Loucy (cell line): Measurements from ENCODE around the gene RESP18.

Source experiments
- EZH2phosphoT487 ChIP-seq: fragments of 200-600 bp; IDR thresholded peaks from 2 replicates; pipeline ENCODE4 v1.6.1; 2018; ENCODE audit warnings: antibody characterized with exemption, mild to moderate bottlenecking, moderate library complexity, borderline replicate concordance
- TF ChIP-seq, protein P1 (sequence below): fragments of 200-600 bp; sonication (generic); conservative IDR thresholded peaks from 2 replicates; pipeline ENCODE4 v1.5.1; 2014; ENCODE audit warnings: mild to moderate bottlenecking, antibody characterized with exemption, low read length

DNA sequence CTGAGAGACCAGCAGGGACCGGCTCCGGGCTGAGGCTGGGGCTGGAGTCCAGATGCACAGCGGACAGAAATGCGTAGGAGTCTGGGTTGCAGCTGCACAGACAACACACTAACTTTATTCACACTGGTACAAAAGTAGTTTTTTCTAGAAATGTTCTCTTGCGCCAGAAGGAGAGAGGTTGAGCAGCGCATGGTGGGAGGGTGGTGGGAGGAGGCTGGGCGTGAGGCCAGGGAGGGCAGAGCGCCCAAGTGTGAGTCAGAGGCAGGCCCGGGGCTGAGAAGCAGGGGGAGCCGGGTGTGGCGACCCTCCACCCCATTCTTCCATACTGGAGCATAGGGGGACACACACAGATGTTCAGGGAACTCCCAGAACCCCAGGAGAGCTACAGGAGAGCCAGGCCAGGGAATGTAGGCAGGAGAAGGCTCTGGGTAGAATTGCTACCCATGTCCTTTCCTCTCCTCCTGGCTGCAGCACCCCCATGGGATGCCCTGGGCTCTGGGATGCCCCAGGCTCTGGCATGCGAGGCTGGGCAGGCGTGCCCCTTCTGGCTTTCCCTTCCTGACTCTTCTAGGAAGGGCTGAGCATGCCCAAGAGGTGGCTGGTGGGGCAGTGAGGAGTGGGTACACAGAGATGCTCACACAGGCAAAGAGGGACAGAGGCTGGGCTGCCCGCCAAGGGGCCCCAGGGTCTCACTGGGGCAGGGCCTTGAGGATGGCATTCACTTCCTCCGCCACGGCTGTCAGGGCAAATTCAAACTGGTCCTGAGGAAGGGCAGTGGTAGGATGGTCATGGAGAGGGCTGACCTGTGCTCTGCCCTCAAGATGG is 42.8 kb downstream of the RESP18 start:
- TF ChIP-seq, protein P1, sequence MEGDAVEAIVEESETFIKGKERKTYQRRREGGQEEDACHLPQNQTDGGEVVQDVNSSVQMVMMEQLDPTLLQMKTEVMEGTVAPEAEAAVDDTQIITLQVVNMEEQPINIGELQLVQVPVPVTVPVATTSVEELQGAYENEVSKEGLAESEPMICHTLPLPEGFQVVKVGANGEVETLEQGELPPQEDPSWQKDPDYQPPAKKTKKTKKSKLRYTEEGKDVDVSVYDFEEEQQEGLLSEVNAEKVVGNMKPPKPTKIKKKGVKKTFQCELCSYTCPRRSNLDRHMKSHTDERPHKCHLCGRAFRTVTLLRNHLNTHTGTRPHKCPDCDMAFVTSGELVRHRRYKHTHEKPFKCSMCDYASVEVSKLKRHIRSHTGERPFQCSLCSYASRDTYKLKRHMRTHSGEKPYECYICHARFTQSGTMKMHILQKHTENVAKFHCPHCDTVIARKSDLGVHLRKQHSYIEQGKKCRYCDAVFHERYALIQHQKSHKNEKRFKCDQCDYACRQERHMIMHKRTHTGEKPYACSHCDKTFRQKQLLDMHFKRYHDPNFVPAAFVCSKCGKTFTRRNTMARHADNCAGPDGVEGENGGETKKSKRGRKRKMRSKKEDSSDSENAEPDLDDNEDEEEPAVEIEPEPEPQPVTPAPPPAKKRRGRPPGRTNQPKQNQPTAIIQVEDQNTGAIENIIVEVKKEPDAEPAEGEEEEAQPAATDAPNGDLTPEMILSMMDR, result no peak
- TF ChIP-seq EZH2phosphoT487, result no peak
